Glomerular endothelial cell (primary cell): ENCODE measurements around the gene SUPT4H1. TPM values are rescaled to one million over a fixed set of nuclear protein-coding genes. Genes with fewer than 3 reads are reported as not detected.

Source experiments
- DNase-seq: peaks from one replicate; pipeline ENCODE4 v3.0.0-alpha.2; 2011; ENCODE audit warnings: low read depth, low spot score; ENCODE audit errors: extremely low read depth
- total RNA-seq: library from RNA; depleted of rRNA; stranded (reverse); fragments of >200 nt; gene quantifications from 2 replicates; pipeline ENCODE4 v1.2.3, GENCODE V29; 2015

Gene SUPT4H1
- total RNA-seq, 1 donor from 2014 or later = 45.0 TPM

DNA sequence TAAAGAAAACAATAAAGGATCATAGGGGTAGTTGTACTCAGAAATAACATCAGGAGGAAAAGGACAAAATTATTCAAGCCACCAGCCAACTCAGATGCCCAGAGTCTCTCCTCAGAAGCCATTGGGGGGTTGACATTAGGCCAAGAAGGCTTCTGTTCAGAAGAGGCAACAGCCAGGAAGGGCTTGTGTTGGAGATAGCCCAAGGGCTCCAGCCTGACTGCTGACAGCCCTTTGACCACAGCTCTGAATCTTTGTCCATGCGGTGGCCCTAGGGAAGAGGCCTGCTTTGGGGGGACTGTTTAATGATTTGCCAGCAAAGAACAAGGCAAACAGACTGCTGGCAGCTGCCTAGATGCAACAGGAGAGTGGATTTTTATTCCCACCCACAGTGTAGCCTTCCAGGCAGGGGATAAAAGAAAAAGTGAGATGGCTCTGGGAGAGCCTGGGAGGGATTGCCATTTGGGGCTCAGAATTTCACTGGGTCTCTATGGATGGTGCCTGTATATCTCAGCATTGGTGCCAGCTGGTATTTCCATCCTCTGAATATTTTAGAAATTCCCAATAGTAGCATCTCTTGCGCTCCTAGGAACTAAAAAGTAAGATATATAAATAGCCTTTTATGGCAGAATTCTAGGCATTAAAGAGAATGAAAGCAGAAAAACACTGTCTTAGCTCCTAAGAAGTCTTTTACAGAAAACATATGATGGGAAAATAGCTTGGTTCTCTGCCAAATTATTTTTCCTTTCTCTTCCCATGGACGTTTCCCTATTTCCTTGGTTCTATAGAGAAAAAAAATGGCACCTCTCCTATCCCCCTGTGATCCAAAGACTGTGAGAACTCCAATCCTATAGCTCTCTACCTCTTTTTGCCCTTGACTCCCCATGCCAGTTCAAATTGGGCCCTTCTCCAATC lies 29.4 kb upstream of the SUPT4H1 start:
- DNase-seq = no peak

GRCh38 chr17:58380207-58381123 lies 28.5 kb upstream of the SUPT4H1 start:
- DNase-seq = no peak

DNA sequence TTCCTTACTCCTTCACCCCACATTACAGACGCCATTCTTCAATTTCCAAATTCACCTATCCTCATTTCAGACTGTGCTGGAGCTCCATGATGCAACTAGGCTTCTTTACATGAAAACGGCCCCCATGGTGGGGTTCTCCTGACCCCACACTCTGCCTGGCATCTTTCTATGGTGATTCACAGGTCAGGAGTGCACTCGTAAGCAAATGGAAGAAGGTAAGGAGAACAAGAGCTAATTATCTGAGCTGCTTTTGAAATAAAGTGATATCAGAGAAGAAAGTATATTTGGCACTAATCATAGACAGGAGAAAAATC lies 27.5 kb upstream of the SUPT4H1 start:
- no peak for DNase-seq

DNA sequence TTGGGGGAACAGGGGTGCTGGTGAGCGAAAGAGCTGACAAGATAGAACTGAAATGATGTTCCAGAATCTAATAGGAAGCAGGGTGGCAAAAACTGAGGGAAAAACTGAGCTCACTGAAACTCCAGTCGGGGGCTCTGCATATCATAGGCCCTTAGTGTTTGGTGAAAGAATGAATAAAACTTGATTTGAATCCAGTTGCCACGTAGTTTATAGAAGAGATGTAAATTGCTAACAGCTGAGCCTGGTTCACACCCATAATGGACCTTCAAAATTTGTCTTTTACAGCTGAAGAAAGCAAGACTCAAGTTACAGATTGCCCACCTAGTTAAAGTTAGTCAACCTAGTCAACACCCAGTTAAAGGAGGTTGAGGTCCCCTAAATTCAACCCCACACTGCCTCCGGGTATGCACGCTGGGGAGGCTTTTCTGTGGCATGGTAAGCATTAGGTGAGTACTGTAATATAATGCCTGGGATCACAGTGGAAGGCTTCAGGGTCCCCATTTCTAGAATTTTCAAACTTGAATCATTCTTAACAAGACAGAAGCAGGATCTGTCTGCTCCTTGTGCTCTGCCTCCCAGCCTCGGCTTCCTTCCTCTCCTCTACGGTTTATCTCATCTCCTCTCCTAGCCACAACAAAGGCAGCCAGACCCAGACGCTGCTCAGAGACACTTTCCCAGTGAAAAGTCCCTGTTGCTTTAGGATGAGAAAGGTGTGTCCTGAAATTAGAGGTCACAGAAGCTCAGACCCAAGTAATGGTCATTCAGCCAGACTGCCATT lies 26.9 kb upstream of the SUPT4H1 start:
- DNase-seq = no peak

- DNase-seq = no peak
Measured at GRCh38 chr17:58377661-58378060, 25.7 kb upstream of the SUPT4H1 start.

DNA sequence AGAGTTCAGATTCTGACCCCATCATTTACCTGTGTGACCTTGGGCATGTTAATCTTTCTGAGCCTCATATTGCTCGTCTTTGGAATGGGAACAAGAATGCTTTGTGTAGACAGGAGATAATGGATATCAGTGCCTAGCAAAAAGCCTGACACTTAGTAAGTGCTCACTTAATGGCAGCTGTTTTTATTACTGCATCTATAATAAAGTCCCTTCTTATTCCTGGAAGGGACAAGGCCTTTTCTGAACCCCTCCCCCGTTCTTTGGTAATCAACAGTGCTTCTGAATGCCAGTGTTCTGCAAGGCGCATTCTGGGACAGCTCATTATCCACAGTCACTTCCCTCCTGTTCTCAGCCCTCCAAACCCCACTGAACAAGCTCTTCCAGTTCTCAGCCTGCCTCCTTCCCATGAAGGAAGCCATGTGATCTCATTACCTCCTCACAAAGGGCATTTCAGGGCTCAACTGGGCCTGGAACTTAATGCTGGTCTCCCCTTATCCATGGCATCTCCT lies 25.1 kb upstream of the SUPT4H1 start:
- no peak for DNase-seq

DNA sequence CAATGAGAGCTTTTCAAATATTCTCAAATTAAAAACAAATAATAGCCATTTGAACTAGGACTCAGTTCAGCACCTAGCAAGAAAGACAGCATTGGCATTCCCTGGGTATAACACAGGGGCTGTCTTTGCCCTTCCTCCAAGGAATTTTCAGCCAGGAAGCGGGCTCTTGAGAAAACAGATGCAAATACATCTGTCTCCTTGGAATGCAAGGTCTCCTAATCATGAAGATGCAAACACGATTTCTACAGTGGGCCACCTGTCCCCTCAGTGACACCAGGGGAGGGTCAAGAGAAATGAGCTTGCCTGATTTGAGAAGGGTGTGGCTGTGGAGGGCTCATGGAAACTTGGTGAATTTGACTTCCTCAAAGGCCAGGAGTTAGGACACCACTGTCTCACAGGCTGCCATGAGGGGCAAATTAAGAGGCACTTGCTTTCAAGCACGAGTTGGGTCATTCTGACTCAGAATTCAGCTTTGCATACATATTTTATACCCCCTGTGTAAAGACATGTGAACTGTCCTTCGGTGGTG lies 24.5 kb upstream of the SUPT4H1 start:
- DNase-seq = no peak

DNA sequence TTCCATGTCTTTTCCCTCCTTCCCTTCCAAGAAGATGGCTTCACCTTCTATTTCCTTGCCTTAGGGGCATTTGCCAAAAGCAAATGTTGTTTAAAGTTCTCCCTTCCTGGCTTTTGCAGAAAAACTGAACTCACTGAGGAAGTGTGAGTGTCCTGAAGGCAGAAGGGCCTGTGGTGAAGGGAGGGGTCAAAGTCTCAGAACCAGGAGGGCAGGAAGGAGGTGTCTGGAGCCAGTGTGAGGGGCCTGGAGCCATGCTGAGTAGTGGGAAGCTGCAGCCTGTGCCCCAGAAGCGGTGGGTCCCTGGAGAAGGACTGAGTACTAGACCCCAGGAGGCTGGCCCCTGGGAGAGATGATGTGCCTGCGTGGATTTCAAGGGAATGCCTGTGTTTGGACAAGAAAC lies 23.8 kb upstream of the SUPT4H1 start:
- no peak for DNase-seq

- DNase-seq = no peak
Measured at GRCh38 chr17:58375256-58375655, 23.3 kb upstream of the SUPT4H1 start.

GRCh38 chr17:58373923-58374322 lies 21.9 kb upstream of the SUPT4H1 start:
- no peak for DNase-seq

DNA sequence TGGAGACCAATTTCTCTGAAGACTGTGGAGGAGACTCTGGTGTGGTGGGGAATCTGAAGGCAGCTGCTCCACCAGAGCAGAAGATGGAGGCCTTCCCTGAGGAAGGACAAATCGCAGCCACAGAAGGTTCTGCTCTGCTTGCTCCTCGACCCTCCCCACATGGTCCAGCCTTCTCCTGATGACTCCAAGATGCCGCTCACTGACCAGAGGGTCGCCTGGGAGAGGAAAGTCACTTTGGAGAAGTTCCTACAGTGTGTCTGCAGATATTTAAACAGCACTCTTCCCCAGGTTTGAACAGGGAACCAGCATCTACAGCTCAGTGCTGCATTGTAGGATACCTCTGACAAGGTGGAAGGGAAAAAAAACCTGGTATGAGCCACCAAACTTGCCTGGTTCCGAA lies 21.0 kb upstream of the SUPT4H1 start:
- no peak for DNase-seq

GRCh38 chr17:58371300-58371950 lies 19.4 kb upstream of the SUPT4H1 start:
- no peak for DNase-seq

GRCh38 chr17:58370716-58371115 lies 18.7 kb upstream of the SUPT4H1 start:
- no peak for DNase-seq

DNA sequence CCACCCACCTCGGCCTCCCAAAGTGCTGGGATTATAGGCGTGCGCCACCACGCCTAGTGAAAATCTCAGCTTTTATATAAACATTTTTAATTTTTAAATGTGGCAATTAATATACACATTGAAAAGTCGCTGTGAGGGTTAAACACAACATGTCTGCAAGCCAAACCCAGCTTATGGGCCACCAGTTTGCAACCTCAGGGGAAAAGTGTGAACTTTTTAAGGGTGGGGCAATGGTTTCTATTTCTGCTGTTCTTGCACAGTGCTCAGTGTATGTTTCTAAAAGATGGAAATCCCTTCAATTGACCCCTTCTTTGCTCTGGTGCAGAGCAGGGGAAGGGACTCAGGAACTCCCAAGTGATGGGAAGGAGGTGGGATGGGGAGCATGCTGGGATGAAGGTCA lies 18.3 kb upstream of the SUPT4H1 start:
- DNase-seq = no peak

DNA sequence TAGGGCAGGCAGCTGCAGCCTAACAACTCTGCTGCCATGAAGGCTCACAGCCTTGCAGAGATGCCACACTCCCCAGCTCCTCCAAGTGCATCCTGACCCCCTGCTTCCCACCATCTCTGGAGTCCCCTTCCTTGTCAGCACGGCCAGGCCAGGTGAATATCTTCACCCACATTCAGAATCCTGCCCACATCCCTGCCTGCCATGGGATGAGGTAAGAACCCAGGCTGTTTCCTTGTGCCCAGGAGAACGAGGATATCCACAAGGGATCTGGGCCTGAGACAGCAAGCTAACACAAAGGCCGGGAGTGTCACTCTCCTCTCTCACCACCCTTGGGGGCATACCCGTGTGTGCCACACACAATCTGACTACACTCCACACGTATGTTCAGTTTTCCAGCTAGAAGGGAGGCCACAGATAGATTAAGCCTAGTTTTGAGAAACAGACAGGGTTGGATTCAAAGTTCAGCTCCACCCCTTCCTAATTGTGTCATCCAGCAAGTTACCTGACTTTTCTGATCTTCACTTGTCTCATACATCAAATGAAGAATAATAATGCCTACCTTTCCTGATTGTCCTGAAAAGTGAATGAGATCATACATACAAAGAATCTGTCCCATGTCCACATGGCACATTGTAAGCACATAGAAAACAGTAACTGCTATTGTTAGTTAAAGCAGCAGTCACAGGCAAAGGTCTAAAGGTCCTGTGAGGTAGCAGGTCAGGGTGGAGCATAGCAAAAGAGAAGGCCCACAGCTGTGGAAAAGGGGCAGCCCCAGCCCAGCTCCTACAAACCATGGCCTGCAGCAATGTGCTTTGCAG lies 17.4 kb upstream of the SUPT4H1 start:
- no peak for DNase-seq

- no peak for DNase-seq
Measured at GRCh38 chr17:58368860-58369213, 16.8 kb upstream of the SUPT4H1 start.

DNA sequence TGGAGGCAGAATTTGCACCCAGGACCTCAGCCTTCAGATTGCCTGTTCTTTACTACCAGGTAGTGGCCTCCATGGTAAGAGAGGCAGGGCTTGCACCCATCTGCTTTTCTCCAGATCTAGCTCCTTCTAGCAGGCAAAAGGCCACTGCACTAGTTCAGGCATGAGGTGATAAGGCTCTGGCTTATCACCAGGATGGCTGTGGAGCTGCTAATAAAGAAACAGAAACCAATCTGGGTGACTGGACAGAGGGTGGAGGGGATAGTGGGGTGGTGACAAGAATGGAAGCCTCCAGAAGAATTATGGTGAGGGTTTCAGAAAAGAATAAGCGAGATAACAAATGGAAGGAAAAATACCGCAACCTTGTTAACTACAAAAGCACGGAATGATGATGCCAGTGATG lies 15.5 kb upstream of the SUPT4H1 start:
- DNase-seq = no peak

GRCh38 chr17:58365980-58366595 lies 14.1 kb upstream of the SUPT4H1 start:
- DNase-seq = no peak
